PC-3 (cell line): ENCODE measurements around the gene DSTN. TPM values are rescaled to one million over a fixed set of nuclear protein-coding genes. Genes with fewer than 3 reads are reported as not detected.

Experiments used
- ATAC-seq: fragments of 200-7000 bp; cut with Tn5 transposase; 2 replicates; pipeline ENCODE4 v1.9.1; 2020; ENCODE audit warnings: mild to moderate bottlenecking, moderate library complexity
- BruUV-seq: library from RNA; stranded (reverse); fragments of 400-500 nt; replicated peaks from 2 replicates; lab custom pipeline; 2021; lab: Mats Ljungman, UMichigan
- CTCF ChIA-PET: fragments of 300-600 bp; sonication (Branson Sonifier 250); formaldehyde crosslinking; loops from one replicate; lab custom pipeline; 2022; ENCODE audit warnings: antibody characterized with exemption; lab: Charles Lee
- POLR2A ChIA-PET: fragments of 300-600 bp; sonication (Branson Sonifier 250); formaldehyde crosslinking; loops from one replicate; lab custom pipeline; 2022; ENCODE audit warnings: antibody characterized with exemption; ENCODE audit not compliant: unreplicated experiment; lab: Charles Lee
- DNase-seq: peaks from one replicate; pipeline ENCODE4 v3.0.0-alpha.2; 2015
- H2AFZ ChIP-seq: fragments of 300-600 bp; sonication (generic); 2 replicates; pipeline ENCODE4 v1.6.0; 2016; ENCODE audit warnings: antibody characterized with exemption, low read length
- H3F3A ChIP-seq: fragments of 300-600 bp; sonication (generic); one replicate; pipeline ENCODE4 v1.6.0; 2017; ENCODE audit warnings: antibody characterized with exemption, low read length, control low read depth, mild to moderate bottlenecking; ENCODE audit not compliant: unreplicated experiment
- H3K27ac ChIP-seq: fragments of 300-600 bp; sonication (generic); 2 replicates; pipeline ENCODE4 v1.5.1; 2016; ENCODE audit warnings: mild to moderate bottlenecking, low read length
- H3K27me3 ChIP-seq: fragments of 300-600 bp; sonication (generic); 2 replicates; pipeline ENCODE4 v1.6.1; 2016; ENCODE audit warnings: low read length, mixed read lengths
- H3K36me3 ChIP-seq: fragments of 300-600 bp; sonication (generic); 2 replicates; pipeline ENCODE4 v1.6.1; 2016; ENCODE audit warnings: low read depth, mixed run types, low read length, mixed read lengths
- H3K4me1 ChIP-seq: fragments of 300-600 bp; sonication (generic); 2 replicates; pipeline ENCODE4 v1.5.1; 2016; ENCODE audit warnings: low read length; ENCODE audit not compliant: insufficient read depth
- H3K4me2 ChIP-seq: fragments of 300-600 bp; sonication (generic); 2 replicates; pipeline ENCODE4 v1.6.0; 2016; ENCODE audit warnings: low read length
- H3K4me3 ChIP-seq: fragments of 300-600 bp; sonication (generic); 2 replicates; pipeline ENCODE4 v1.5.1; 2016; ENCODE audit warnings: mild to moderate bottlenecking, low read length, mixed read lengths
- H3K79me2 ChIP-seq: fragments of 300-600 bp; sonication (generic); 2 replicates; pipeline ENCODE4 v1.6.1; 2017; ENCODE audit warnings: low read length, mixed read lengths
- H3K9ac ChIP-seq: fragments of 300-600 bp; sonication (generic); 2 replicates; pipeline ENCODE4 v1.6.0; 2016; ENCODE audit warnings: mild to moderate bottlenecking, low read length
- H3K9me2 ChIP-seq: fragments of 300-600 bp; sonication (generic); replicated peaks from 2 replicates; pipeline ENCODE4 v1.6.1; 2016; ENCODE audit warnings: mixed run types, low read length, mixed read lengths
- H3K9me3 ChIP-seq: fragments of 300-600 bp; sonication (generic); 2 replicates; pipeline ENCODE4 v1.6.1; 2016; ENCODE audit warnings: low read length, mixed read lengths
- H4K20me1 ChIP-seq: fragments of 300-600 bp; sonication (generic); 2 replicates; pipeline ENCODE4 v1.6.1; 2016; ENCODE audit warnings: low read length, mixed read lengths
- CTCF ChIP-seq: fragments of 300-600 bp; sonication (generic); conservative IDR thresholded peaks from 2 replicates; pipeline ENCODE4 v1.5.1; 2017; ENCODE audit warnings: antibody characterized with exemption, low read depth, mild to moderate bottlenecking, low read length
- EZH2 ChIP-seq: fragments of 300-600 bp; sonication (generic); IDR thresholded peaks from one replicate; pipeline ENCODE4 v1.6.1; 2017; ENCODE audit warnings: antibody characterized with exemption, mild to moderate bottlenecking, low read length; ENCODE audit not compliant: unreplicated experiment
- EZH2phosphoT487 ChIP-seq: fragments of 300-600 bp; sonication (generic); IDR thresholded peaks from 2 replicates; pipeline ENCODE4 v1.6.1; 2018; ENCODE audit warnings: mild to moderate bottlenecking, antibody characterized with exemption, low read length, borderline replicate concordance
- intact Hi-C: fragments of 100-400 bp; cut with micrococcal nuclease; formaldehyde crosslinking; loops from 2 replicates; pipeline ENCODE4 v1.9.0; 2023
- total RNA-seq: library from RNA; depleted of rRNA; stranded (reverse); fragments of >200 nt; gene quantifications from 2 replicates; pipeline ENCODE4 v1.2.3, GENCODE V29; 2014

The DSTN gene
- total RNA-seq, 1 experiment from 2014 or later = 182 TPM

- no peak for TF ChIP-seq EZH2phosphoT487
- TF ChIP-seq EZH2 = no peak
- TF ChIP-seq CTCF = no peak
- H3K27me3 ChIP-seq = no peaks in the 10 kb centered on the region
- no peaks in the 10 kb centered on the region for H3K4me1 ChIP-seq
- no peak overlapping the region for H2AFZ ChIP-seq
- POLR2A ChIA-PET = no interaction called here
- no peak overlapping the region for H3K4me2 ChIP-seq
- CTCF ChIA-PET = no interaction called here
- BruUV-seq = no TSS peak
- no peaks in the 10 kb centered on the region for H3K9me2 ChIP-seq
- DNase-seq (no peak), ATAC-seq (no peak)
- no peak overlapping the region for H3K4me3 ChIP-seq
- H3K79me2 ChIP-seq = peaks cover 38% of the 10 kb centered on the region
- no peaks in the 10 kb centered on the region for H3F3A ChIP-seq
- no peak overlapping the region for H3K27ac ChIP-seq
- intact Hi-C loops = no loop called here
- no peaks in the 10 kb centered on the region for H3K9me3 ChIP-seq
- peaks cover 47% of the 10 kb centered on the region; the same call in 1 of the 2 replicates for H3K36me3 ChIP-seq
- H4K20me1 ChIP-seq = 0 out of 2 replicates have a peak, but pooled peaks cover 8% of the 10 kb centered on the region
- H3K9ac ChIP-seq = no peak overlapping the region
These were observed 70.4 kb downstream of the DSTN start for GRCh38 chr20:17640146-17640874.

GRCh38 chr20:17640875-17641378 lies 71.1 kb downstream of the DSTN start:
- peaks cover 12% of the 10 kb centered on the region; the same call in 1 of the 2 replicates for H4K20me1 ChIP-seq
- H3K4me2 ChIP-seq = no peak overlapping the region
- DNase-seq (no peak), ATAC-seq (no peak)
- H3F3A ChIP-seq = no peaks in the 10 kb centered on the region
- peaks cover 41% of the 10 kb centered on the region; the same call in 1 of the 2 replicates for H3K36me3 ChIP-seq
- ChIA-PET CTCF (no interaction called here), POLR2A (no interaction called here)
- TF ChIP-seq EZH2phosphoT487 (no peak), EZH2 (no peak), CTCF (no peak)
- H3K27me3 ChIP-seq = no peaks in the 10 kb centered on the region
- H3K79me2 ChIP-seq = peaks cover 44% of the 10 kb centered on the region
- H3K4me1 ChIP-seq = no peaks in the 10 kb centered on the region
- no peak overlapping the region for H3K4me3 ChIP-seq
- no peak overlapping the region for H3K27ac ChIP-seq
- H2AFZ ChIP-seq = no peak overlapping the region
- H3K9me2 ChIP-seq = no peaks in the 10 kb centered on the region
- BruUV-seq = no TSS peak
- intact Hi-C loops = no loop called here
- no peak overlapping the region for H3K9ac ChIP-seq
- H3K9me3 ChIP-seq = no peaks in the 10 kb centered on the region

DNA sequence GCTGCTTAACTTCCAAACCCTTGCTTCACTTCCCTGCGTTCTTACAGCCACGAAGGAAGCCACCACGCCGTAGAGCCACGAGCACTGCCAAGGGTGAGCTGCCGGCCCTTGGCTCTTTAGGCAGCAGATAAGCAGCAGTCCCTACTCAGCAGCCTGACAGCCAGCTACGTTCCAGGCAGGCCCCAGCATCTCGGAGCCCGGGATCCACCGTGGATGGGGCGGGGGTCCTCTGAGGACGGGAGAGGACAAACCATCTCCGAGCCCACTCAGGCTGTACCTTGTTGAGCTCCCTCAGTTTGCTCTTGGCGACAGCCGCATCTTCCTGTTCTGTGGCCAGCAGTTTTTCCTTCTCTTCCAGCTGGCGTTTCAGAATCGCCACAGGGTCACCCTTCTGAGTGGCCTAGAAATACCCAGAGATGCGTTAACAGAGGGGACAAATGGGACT lies 71.7 kb downstream of the DSTN start:
- POLR2A ChIA-PET = no interaction called here
- intact Hi-C loops = no loop called here
- Histone ChIP-seq H3F3A (peaks cover 3% of the 10 kb centered on the region), H3K4me1 (no peaks in the 10 kb centered on the region), H3K9ac (no peak overlapping the region), H3K79me2 (peaks cover 50% of the 10 kb centered on the region), H3K4me3 (no peak overlapping the region), H3K27ac (no peak overlapping the region), H3K9me3 (no peaks in the 10 kb centered on the region), H3K36me3 (peaks cover 35% of the 10 kb centered on the region; the same call in 1 of the 2 replicates), H3K9me2 (no peaks in the 10 kb centered on the region), H3K4me2 (no peak overlapping the region), H3K27me3 (no peaks in the 10 kb centered on the region), H4K20me1 (peaks cover 17% of the 10 kb centered on the region; the same call in 1 of the 2 replicates), H2AFZ (no peak overlapping the region)
- DNase-seq (no peak), ATAC-seq (no peak)
- CTCF ChIA-PET = no interaction called here
- no TSS peak for BruUV-seq
- TF ChIP-seq EZH2phosphoT487 = no peak
- no peak for TF ChIP-seq EZH2
- no peak for TF ChIP-seq CTCF
